Kidney glomerular epithelial cell (primary cell): ENCODE data around the gene PTPRD.

Source experiments
- DNase-seq: peaks from one replicate; lab custom pipeline; 2025; lab: John Stamatoyannopoulos, UW

Gene PTPRD

GRCh38 chr9:10268531-10269485, 344.0 kb downstream of the PTPRD start:
- peak; percentile 59 for DNase-seq

DNA sequence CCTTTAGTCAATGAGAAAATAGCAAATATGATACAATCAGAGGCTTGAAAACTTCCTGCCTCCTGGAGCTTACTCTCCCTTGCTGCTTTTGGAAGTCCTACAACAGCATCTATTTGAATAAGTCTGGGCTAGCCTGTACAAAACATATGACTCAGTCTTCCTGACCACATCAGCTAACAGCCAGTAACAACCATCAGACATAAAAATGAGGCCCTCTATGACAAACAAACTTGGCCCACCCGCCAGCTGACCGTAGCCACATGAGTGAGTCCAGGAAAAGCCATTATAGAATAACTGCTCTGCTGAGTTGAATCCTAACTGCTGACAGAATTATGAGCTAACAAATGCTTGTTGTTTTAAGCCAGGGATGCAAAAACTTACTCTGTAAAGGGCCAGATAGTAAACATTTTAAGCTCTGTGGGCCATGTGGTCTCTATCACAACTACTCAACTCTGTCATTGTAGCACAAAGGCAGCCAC, 347.6 kb downstream of the PTPRD start:
- peak; percentile 85 for DNase-seq

- no peak for DNase-seq
Measured at GRCh38 chr9:10260501-10260900, 352.3 kb downstream of the PTPRD start.

- DNase-seq = no peak
Measured at GRCh38 chr9:10259668-10260067, 353.1 kb downstream of the PTPRD start.

DNA sequence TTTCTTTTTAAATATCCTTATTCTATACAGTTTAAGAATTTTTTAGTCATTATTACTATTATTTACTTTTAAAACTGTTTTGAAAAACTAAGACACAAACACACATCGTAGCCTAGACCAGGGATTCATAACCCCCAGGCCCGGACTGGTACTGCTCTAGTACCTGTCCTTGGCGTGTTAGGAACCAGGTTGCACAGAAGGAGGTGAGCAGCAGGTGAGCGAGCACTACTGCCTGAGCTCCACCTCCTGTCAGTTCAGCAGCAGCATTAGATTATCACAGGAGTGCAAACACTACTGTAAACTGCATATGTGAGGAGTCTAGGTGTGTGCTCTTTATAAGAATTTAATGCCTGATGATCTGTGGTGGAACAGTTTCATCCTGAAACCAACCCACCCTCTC, 357.0 kb downstream of the PTPRD start:
- no peak for DNase-seq

DNA sequence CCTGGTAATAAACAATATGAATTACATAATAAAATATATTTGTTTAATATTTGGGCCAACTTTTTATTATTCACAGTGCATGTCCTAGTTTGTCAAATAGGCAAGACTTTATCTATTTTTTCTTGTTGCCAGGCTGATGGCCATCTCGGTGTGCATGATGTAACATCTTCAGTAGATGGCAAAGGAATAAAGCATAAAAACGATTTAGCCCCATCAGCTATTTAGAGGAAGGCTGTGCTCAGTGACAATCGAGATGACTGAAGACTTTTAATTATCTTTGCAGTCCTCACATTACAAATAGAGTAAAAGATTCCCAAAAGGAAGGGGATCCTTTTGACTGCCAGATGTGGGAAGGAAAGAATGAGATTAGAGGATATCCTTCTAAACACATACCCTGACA, 358.5 kb downstream of the PTPRD start:
- DNase-seq = no peak

- no peak for DNase-seq
Measured at GRCh38 chr9:10253341-10253740, 359.5 kb downstream of the PTPRD start.

- DNase-seq = no peak
Measured at GRCh38 chr9:10252174-10252573, 360.6 kb downstream of the PTPRD start.

- peak; percentile 68 for DNase-seq
Measured at GRCh38 chr9:10251490-10251889, 361.3 kb downstream of the PTPRD start.

GRCh38 chr9:10250219-10250618, 362.6 kb downstream of the PTPRD start:
- no peak for DNase-seq

GRCh38 chr9:10248890-10249289, 363.9 kb downstream of the PTPRD start:
- DNase-seq = no peak

GRCh38 chr9:10242255-10242654, 370.5 kb downstream of the PTPRD start:
- no peak for DNase-seq

DNA sequence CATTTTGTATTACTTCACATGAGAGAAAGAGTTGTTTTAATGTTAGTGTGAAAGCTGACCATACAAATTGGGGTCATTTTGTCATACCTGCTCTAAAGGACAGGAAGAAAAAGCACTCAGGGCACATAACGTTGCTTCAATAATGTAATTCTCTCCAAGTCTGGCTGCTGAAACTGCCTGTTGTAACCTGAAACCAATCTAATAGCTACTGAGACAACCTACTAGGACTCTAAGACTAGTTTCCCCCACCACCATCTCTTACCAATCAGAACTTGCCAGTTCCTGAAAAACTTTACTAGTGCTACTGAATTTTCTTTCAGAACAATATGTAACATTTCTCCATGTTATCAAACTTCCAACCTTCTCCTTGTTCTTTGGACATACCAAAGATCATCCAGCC, 374.7 kb downstream of the PTPRD start:
- DNase-seq = no peak

GRCh38 chr9:10237584-10237983, 375.2 kb downstream of the PTPRD start:
- no peak for DNase-seq

- no peak for DNase-seq
Measured at GRCh38 chr9:10236161-10236560, 376.6 kb downstream of the PTPRD start.

GRCh38 chr9:10235376-10235775, 377.4 kb downstream of the PTPRD start:
- no peak for DNase-seq

- no peak for DNase-seq
Measured at GRCh38 chr9:10232352-10232930, 380.4 kb downstream of the PTPRD start.

- DNase-seq = no peak
Measured at GRCh38 chr9:10230512-10230911, 382.3 kb downstream of the PTPRD start.

DNA sequence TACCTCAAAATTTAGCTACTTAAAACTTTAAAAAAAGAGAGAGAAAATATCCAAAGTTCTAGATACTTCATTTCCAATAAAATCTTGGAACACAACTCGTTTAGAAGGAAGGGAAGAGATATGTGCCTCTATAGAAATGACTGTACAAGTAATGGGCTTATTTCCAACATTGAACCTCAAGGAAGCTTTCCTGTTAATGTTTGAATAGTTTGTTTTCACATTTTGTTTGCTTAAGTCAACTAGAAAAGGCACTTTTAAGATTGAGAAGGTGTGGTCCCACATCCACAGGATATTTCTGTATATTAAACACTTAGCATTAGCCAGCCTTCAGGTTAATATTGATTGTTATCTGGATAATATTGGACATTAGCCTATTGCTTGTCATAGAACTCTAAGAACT, 384.7 kb downstream of the PTPRD start:
- DNase-seq = no peak

DNA sequence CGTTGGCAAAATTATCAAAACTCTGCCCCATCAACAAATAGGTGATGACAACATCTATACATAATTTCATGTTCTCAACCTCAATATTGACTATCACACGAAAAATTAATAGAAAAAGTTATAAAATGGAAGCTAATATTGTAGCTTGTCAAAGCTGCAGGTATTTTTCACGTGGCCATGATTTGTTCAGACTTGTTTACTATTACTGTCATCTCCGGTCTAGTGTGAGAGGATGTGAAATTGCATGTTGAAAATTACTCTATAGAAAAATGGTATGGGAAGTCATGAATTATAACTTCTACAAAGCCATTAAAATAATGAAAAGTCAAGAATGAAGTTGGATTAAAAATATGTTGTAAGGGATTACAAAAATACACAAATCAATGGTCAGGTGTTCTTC, 385.8 kb downstream of the PTPRD start:
- DNase-seq = no peak

DNA sequence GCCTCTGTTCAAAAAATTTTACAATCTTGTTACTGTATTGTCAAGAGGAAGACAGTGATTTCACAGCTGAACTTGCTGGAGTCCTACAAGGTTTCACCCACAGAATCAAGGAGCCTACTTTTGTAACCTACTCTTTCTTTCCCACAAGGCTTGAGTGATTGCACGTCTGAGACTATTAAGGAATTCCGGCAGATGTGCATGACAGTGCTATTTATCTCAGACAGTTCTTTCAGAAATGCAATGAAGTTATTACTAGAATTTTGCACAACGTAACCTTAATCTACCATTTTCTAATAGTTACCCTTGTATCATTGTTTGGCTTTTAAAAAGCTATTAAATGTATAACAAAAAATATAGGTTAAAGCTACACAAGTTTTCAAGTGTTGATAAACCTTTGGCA, 400.1 kb downstream of the PTPRD start:
- DNase-seq = no peak

DNA sequence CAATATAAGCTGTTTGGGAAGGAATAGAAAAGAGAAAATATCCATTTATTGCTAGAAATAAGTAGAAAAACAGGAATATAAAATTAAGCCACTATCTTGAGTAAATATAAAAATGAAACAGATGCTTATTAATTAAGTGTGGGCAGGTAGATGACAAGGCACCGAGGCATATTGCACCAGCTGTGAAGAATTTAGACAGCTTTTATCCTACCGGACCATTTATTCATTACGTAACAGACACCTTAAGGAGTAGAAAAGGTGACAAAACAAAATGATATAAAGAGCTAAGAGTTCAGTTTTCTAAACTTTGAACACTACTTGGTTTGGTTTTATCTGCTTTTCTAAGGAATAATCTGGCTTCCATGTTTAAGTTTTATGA, 404.1 kb downstream of the PTPRD start:
- DNase-seq = no peak

DNA sequence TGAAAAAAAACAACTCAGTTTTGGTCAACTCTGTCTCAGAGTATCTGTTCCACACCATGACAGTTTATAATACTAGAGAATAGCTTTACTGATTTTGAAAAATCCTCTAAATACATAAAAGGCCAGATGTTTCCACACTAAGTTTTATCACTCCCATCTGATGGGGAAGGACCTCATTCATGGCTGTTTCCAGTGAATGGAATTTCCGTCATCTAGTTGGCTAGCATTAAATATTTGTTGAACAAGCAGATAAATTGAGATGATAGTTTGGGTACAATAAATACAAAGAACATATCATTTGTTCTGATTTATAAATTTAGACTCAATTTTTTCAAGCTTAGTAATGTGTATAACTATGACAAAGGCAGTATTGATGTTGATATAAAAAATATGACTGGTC, 408.5 kb downstream of the PTPRD start:
- DNase-seq = no peak
